ENCODE data around the gene TTLL6. TPM values are rescaled to one million over a fixed set of nuclear protein-coding genes. Genes with fewer than 3 reads are reported as not detected.

The TTLL6 gene
- total RNA-seq, 1 experiment from 2014 or later: 0.29 TPM

GRCh38 chr17:48751172-48751571, 65.9 kb downstream of the TTLL6 start:
- Histone ChIP-seq H3K9me2 (replicated peaks; ENCODE audit: low read length) (no peaks in the 10 kb centered on the region), H3K27ac (ENCODE audit: low read length) (no peak overlapping the region; the same call in 1 of the 2 replicates), H3K4me2 (ENCODE audit: low read length) (peak overlapping the region; percentile 32; the same call in 1 of the 2 replicates), H2AFZ (ENCODE audit: low read length) (peak overlapping the region; percentile 46), H3F3A (ENCODE audit: low read length, unreplicated experiment) (no peaks in the 10 kb centered on the region), H3K4me1 (ENCODE audit: insufficient read depth, low read length) (peaks cover 56% of the 10 kb centered on the region), H3K36me3 (ENCODE audit: low read depth, low read length) (no peaks in the 10 kb centered on the region), H3K9ac (ENCODE audit: low read length) (no peak overlapping the region), H4K20me1 (ENCODE audit: low read length) (no peaks in the 10 kb centered on the region), H3K9me3 (ENCODE audit: low read length) (no peaks in the 10 kb centered on the region), H3K27me3 (ENCODE audit: low read length) (no peaks in the 10 kb centered on the region), H3K79me2 (ENCODE audit: low read length) (peaks cover 38% of the 10 kb centered on the region), H3K4me3 (ENCODE audit: low read length) (no peak overlapping the region)
- ATAC-seq: peak; percentile 27
- BruUV-seq (replicated peaks): no TSS peak
- TF ChIP-seq EZH2 (IDR thresholded peaks at IDR 0.05; ENCODE audit: low read length, unreplicated experiment): no peak
- intact Hi-C loops (cut with micrococcal nuclease): no loop called here
- CTCF ChIA-PET: interaction anchor here (0.6 to 1.5 kb wide), 8 partner anchors 22 to 75 kb away, joined by 3 to 13 read pairs (median 3); partner anchors contain the start of gene HOXB13
- POLR2A ChIA-PET (ENCODE audit: unreplicated experiment): interaction anchor here (0.6 to 0.8 kb wide), 3 partner anchors 12 to 125 kb away, joined by 3 to 4 read pairs (median 3); partner anchors contain the start of gene HOXB9
- DNase-seq: peak; percentile 54

GRCh38 chr17:48749621-48750553, 67.1 kb downstream of the TTLL6 start:
- DNase-seq (no peak), ATAC-seq (no peak)
- Histone ChIP-seq H3K4me3 (ENCODE audit: low read length) (peak overlapping the region; percentile 78), H3K36me3 (ENCODE audit: low read depth, low read length) (no peaks in the 10 kb centered on the region), H4K20me1 (ENCODE audit: low read length) (no peaks in the 10 kb centered on the region), H3K9me3 (ENCODE audit: low read length) (no peaks in the 10 kb centered on the region), H3K9me2 (replicated peaks; ENCODE audit: low read length) (no peaks in the 10 kb centered on the region), H3K27ac (ENCODE audit: low read length) (peak overlapping the region; percentile 41), H3K9ac (ENCODE audit: low read length) (peak overlapping the region; percentile 91), H2AFZ (ENCODE audit: low read length) (peak overlapping the region; percentile 89), H3F3A (ENCODE audit: low read length, unreplicated experiment) (no peaks in the 10 kb centered on the region), H3K4me2 (ENCODE audit: low read length) (peak overlapping the region; percentile 91), H3K79me2 (ENCODE audit: low read length) (peaks cover 38% of the 10 kb centered on the region), H3K4me1 (ENCODE audit: insufficient read depth, low read length) (peaks cover 67% of the 10 kb centered on the region), H3K27me3 (ENCODE audit: low read length) (no peaks in the 10 kb centered on the region)
- intact Hi-C loops (cut with micrococcal nuclease): no loop called here
- no TSS peak for BruUV-seq (replicated peaks)
- TF ChIP-seq EZH2phosphoT487 (IDR thresholded peaks at IDR 0.05; ENCODE audit: borderline replicate concordance, low read length) (no peak), CTCF (conservative IDR thresholded peaks at IDR 0.05; ENCODE audit: low read depth, low read length) (no peak), EZH2 (IDR thresholded peaks at IDR 0.05; ENCODE audit: low read length, unreplicated experiment) (no peak)
- POLR2A ChIA-PET (ENCODE audit: unreplicated experiment): interaction anchor here (0.6 to 1.1 kb wide), 6 partner anchors 11 to 143 kb away, joined by 3 to 10 read pairs (median 4); partner anchors contain the start of genes ATP5MC1 and HOXB13
- CTCF ChIA-PET: interaction anchor here (0.8 to 1.0 kb wide), 2 partner anchors 27 to 41 kb away, joined by 3 read pairs; partner anchors contain the start of gene PRAC2

- DNase-seq: peak; percentile 61
- BruUV-seq (replicated peaks): no TSS peak
- H3K4me1 ChIP-seq (ENCODE audit: insufficient read depth, low read length): peaks cover 58% of the 10 kb centered on the region
- no peaks in the 10 kb centered on the region for H3K36me3 ChIP-seq (ENCODE audit: low read depth, low read length)
- no peak for TF ChIP-seq CTCF (conservative IDR thresholded peaks at IDR 0.05; ENCODE audit: low read depth, low read length)
- TF ChIP-seq EZH2phosphoT487 (IDR thresholded peaks at IDR 0.05; ENCODE audit: borderline replicate concordance, low read length): no peak
- TF ChIP-seq EZH2 (IDR thresholded peaks at IDR 0.05; ENCODE audit: low read length, unreplicated experiment): no peak
- peak overlapping the region; percentile 91 for H3K9ac ChIP-seq (ENCODE audit: low read length)
- peak overlapping the region; percentile 89 for H2AFZ ChIP-seq (ENCODE audit: low read length)
- H3K4me2 ChIP-seq (ENCODE audit: low read length): peak overlapping the region; percentile 91
- H3K9me2 ChIP-seq (replicated peaks; ENCODE audit: low read length): no peaks in the 10 kb centered on the region
- H3K9me3 ChIP-seq (ENCODE audit: low read length): no peaks in the 10 kb centered on the region
- no peaks in the 10 kb centered on the region for H3F3A ChIP-seq (ENCODE audit: low read length, unreplicated experiment)
- ATAC-seq: no peak
- H4K20me1 ChIP-seq (ENCODE audit: low read length): no peaks in the 10 kb centered on the region
- H3K4me3 ChIP-seq (ENCODE audit: low read length): peak overlapping the region; percentile 78
- no peaks in the 10 kb centered on the region for H3K27me3 ChIP-seq (ENCODE audit: low read length)
- H3K79me2 ChIP-seq (ENCODE audit: low read length): peaks cover 38% of the 10 kb centered on the region
- H3K27ac ChIP-seq (ENCODE audit: low read length): peak overlapping the region; percentile 41
- CTCF ChIA-PET: interaction anchor here (0.7 to 1.8 kb wide), 5 partner anchors 11 to 42 kb away, joined by 3 to 5 read pairs (median 4); partner anchors contain the start of gene PRAC2
- intact Hi-C loops (cut with micrococcal nuclease): no loop called here
- POLR2A ChIA-PET (ENCODE audit: unreplicated experiment): interaction anchor here (0.7 to 1.1 kb wide), 4 partner anchors 10 to 144 kb away, joined by 3 to 10 read pairs (median 5); partner anchors contain the start of genes ATP5MC1 and HOXB13
Measured at GRCh38 chr17:48748718-48749566, 68.1 kb downstream of the TTLL6 start.
